MM.1S (cell line): Measurements from ENCODE around the gene CTNNBIP1.

Experiments used
- DNase-seq: peaks from one replicate; pipeline ENCODE4 v3.0.0-alpha.2; 2015
- H2AFZ ChIP-seq: fragments of 300-600 bp; sonication (generic); 2 replicates; pipeline ENCODE4 v1.6.0; 2016; ENCODE audit warnings: antibody characterized with exemption, low read length
- H3F3A ChIP-seq: fragments of 300-600 bp; sonication (generic); 2 replicates; pipeline ENCODE4 v1.6.1; 2016; ENCODE audit warnings: mild to moderate bottlenecking, antibody characterized with exemption, low read length, moderate library complexity, mixed read lengths; ENCODE audit not compliant: insufficient read depth
- H3K27ac ChIP-seq: fragments of 300-600 bp; sonication (generic); 2 replicates; pipeline ENCODE4 v1.5.1; 2016; ENCODE audit warnings: mild to moderate bottlenecking, low read length
- H3K27me3 ChIP-seq: fragments of 300-600 bp; sonication (generic); replicated peaks from 2 replicates; pipeline ENCODE4 v1.6.0; 2016; ENCODE audit warnings: low read length; ENCODE audit not compliant: insufficient read depth
- H3K36me3 ChIP-seq: fragments of 300-600 bp; sonication (generic); replicated peaks from 2 replicates; pipeline ENCODE4 v1.6.1; 2016; ENCODE audit warnings: mild to moderate bottlenecking, low read length, mixed read lengths; ENCODE audit not compliant: insufficient read depth
- H3K4me1 ChIP-seq: fragments of 300-600 bp; sonication (generic); 2 replicates; pipeline ENCODE4 v1.6.1; 2016; ENCODE audit warnings: low read length, mixed read lengths
- H3K4me2 ChIP-seq: fragments of 300-600 bp; sonication (generic); 2 replicates; pipeline ENCODE4 v1.6.0; 2016; ENCODE audit warnings: low read depth, low read length
- H3K4me3 ChIP-seq: fragments of 300-600 bp; sonication (generic); 2 replicates; pipeline ENCODE4 v1.5.1; 2016; ENCODE audit warnings: low read length, mixed read lengths
- H3K79me2 ChIP-seq: fragments of 300-600 bp; sonication (generic); 2 replicates; pipeline ENCODE4 v1.6.1; 2016; ENCODE audit warnings: mixed run types, low read length, mixed read lengths
- H3K9ac ChIP-seq: fragments of 300-600 bp; sonication (generic); 2 replicates; pipeline ENCODE4 v1.6.1; 2016; ENCODE audit warnings: low read length, mixed read lengths
- H3K9me2 ChIP-seq: fragments of 300-600 bp; sonication (generic); replicated peaks from 2 replicates; pipeline ENCODE4 v1.6.1; 2016; ENCODE audit warnings: mild to moderate bottlenecking, low read length, mixed read lengths; ENCODE audit not compliant: insufficient read depth
- H3K9me3 ChIP-seq: fragments of 300-600 bp; sonication (generic); replicated peaks from 2 replicates; pipeline ENCODE4 v1.6.1; 2016; ENCODE audit warnings: mild to moderate bottlenecking, low read length, mixed read lengths; ENCODE audit not compliant: insufficient read depth
- H4K20me1 ChIP-seq: fragments of 300-600 bp; sonication (generic); 2 replicates; pipeline ENCODE4 v1.6.1; 2016; ENCODE audit warnings: mild to moderate bottlenecking, low read length, moderate library complexity, mixed read lengths; ENCODE audit not compliant: insufficient read depth
- EZH2 ChIP-seq: fragments of 300-600 bp; sonication (generic); optimal IDR thresholded peaks from 2 replicates; pipeline ENCODE3; 2017; ENCODE audit warnings: low read depth, mild to moderate bottlenecking, antibody characterized with exemption, low read length, mixed read lengths
- EZH2phosphoT487 ChIP-seq: fragments of 300-600 bp; sonication (generic); IDR thresholded peaks from 2 replicates; pipeline ENCODE4 v1.6.1; 2018; ENCODE audit warnings: antibody characterized with exemption, low read length
- TF ChIP-seq, protein P1 (sequence below): fragments of 300-600 bp; sonication (generic); IDR thresholded peaks from 2 replicates; pipeline ENCODE4 v1.5.1; 2016; ENCODE audit warnings: antibody characterized with exemption, low read length, mixed read lengths

CTNNBIP1 gene

DNA sequence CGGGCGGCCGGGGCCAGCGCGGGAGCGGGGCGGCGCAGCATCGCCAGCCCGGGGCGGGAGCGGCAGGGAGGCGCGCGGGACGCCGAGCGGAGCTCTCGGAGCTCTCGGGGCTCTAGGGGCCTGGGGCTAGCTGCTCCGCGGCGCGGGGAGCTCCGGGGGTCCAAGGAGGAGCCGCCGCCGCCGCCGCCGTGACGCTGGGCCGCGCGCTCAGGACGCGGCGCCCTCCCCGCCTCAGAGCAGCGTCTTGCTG, 86.5 kb downstream of the CTNNBIP1 start:
- H3K4me3 ChIP-seq = peak overlapping the region; percentile 94; the same call in 1 of the 2 replicates
- H3K9ac ChIP-seq = no peak overlapping the region; the same call in 1 of the 2 replicates
- no peaks in the 10 kb centered on the region for H3K9me3 ChIP-seq
- 0 out of 2 replicates have a peak, but pooled peaks cover 4% of the 10 kb centered on the region for H4K20me1 ChIP-seq
- H3K27me3 ChIP-seq = no peaks in the 10 kb centered on the region
- peaks cover 45% of the 10 kb centered on the region for H3K79me2 ChIP-seq
- H2AFZ ChIP-seq = no peak overlapping the region
- no peak for TF ChIP-seq EZH2
- TF ChIP-seq, protein P1, sequence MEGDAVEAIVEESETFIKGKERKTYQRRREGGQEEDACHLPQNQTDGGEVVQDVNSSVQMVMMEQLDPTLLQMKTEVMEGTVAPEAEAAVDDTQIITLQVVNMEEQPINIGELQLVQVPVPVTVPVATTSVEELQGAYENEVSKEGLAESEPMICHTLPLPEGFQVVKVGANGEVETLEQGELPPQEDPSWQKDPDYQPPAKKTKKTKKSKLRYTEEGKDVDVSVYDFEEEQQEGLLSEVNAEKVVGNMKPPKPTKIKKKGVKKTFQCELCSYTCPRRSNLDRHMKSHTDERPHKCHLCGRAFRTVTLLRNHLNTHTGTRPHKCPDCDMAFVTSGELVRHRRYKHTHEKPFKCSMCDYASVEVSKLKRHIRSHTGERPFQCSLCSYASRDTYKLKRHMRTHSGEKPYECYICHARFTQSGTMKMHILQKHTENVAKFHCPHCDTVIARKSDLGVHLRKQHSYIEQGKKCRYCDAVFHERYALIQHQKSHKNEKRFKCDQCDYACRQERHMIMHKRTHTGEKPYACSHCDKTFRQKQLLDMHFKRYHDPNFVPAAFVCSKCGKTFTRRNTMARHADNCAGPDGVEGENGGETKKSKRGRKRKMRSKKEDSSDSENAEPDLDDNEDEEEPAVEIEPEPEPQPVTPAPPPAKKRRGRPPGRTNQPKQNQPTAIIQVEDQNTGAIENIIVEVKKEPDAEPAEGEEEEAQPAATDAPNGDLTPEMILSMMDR = no peak
- no peak for TF ChIP-seq EZH2phosphoT487
- no peak overlapping the region for H3K4me2 ChIP-seq
- DNase-seq = peak; percentile 15
- peaks cover 24% of the 10 kb centered on the region for H3F3A ChIP-seq
- peaks cover 30% of the 10 kb centered on the region for H3K4me1 ChIP-seq
- no peak overlapping the region for H3K27ac ChIP-seq
- no peaks in the 10 kb centered on the region for H3K36me3 ChIP-seq
- no peaks in the 10 kb centered on the region for H3K9me2 ChIP-seq

DNA sequence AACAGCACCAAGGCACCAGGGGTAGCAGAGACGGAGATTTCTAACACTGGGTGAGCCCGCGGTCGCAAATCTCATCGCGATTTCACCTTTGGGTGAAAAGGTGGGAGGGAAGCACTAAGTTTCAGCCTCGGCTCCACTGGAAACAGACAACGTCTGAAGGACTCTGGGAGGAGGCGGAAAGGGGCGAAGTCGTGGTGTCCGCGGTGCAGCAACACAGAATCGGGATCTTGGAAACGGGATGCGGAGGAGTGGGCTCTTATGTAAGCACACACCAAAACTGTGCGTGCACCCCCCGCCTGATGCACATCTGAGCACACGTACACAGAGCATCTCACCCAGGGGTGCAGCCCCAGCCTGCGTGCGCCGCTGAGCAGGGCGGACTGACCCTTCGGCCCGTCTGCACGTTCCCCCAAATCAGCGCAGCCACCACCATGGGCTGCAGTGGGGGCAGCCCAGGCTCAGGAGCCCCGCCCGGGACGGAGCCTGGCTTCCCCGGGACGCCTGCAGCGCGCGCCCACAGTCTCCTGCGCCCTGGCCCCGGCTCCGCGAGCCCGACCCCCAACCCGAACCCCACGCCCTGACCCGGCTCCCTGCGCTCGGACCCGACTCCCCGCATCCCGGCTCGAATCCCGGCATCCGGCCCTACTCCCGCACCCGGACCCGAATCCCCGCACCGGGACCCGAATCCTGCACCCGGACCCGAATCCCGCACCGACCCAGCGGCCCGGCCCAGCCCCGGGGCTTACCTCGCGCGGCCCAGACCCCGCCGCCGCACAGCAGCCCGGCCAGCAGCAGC, 87.0 kb downstream of the CTNNBIP1 start:
- Histone ChIP-seq H3K9ac (peak overlapping the region; percentile 64), H3K9me3 (no peaks in the 10 kb centered on the region), H3K9me2 (no peaks in the 10 kb centered on the region), H3K27me3 (no peaks in the 10 kb centered on the region), H3K4me2 (peak overlapping the region; percentile 75), H3K27ac (no peak overlapping the region), H3K36me3 (no peaks in the 10 kb centered on the region), H3K4me3 (peak overlapping the region; percentile 94), H2AFZ (peak overlapping the region; percentile 5), H3K4me1 (peaks cover 30% of the 10 kb centered on the region), H4K20me1 (0 out of 2 replicates have a peak, but pooled peaks cover 4% of the 10 kb centered on the region), H3K79me2 (peaks cover 51% of the 10 kb centered on the region), H3F3A (peaks cover 24% of the 10 kb centered on the region)
- peak; percentile 41 for DNase-seq
- TF ChIP-seq EZH2phosphoT487 = no peak

DNA sequence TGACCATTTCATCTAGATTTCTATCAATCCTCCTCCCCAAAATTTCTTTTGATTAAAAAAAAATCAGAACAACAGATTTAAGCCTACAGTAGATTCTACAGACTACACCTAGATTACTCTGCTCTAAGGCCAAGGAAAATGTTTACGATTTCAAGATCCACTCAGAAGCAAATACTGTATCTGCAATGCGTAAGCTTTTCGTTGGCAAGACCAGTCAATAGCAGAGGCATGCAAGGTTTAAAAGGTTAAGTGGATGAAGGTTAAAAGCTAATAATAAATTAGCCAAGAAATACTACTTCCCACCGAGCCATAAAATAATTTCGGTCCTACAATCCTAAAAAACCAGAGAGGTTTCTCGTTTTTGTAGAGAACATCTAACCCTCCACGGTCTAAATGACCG, 87.6 kb downstream of the CTNNBIP1 start:
- DNase-seq = peak; percentile 25
- Histone ChIP-seq H3K9me3 (no peaks in the 10 kb centered on the region), H3K36me3 (no peaks in the 10 kb centered on the region), H4K20me1 (0 out of 2 replicates have a peak, but pooled peaks cover 4% of the 10 kb centered on the region), H3K27ac (no peak overlapping the region), H3K27me3 (no peaks in the 10 kb centered on the region), H3K79me2 (peaks cover 57% of the 10 kb centered on the region), H2AFZ (no peak overlapping the region), H3K9ac (peak overlapping the region; percentile 64; the same call in 1 of the 2 replicates), H3K4me1 (peaks cover 30% of the 10 kb centered on the region), H3K9me2 (no peaks in the 10 kb centered on the region), H3K4me2 (peak overlapping the region; percentile 75), H3F3A (peaks cover 24% of the 10 kb centered on the region), H3K4me3 (peak overlapping the region; percentile 94)
- no peak for TF ChIP-seq EZH2
- no peak for TF ChIP-seq EZH2phosphoT487
- TF ChIP-seq, protein P1 = no peak

DNA sequence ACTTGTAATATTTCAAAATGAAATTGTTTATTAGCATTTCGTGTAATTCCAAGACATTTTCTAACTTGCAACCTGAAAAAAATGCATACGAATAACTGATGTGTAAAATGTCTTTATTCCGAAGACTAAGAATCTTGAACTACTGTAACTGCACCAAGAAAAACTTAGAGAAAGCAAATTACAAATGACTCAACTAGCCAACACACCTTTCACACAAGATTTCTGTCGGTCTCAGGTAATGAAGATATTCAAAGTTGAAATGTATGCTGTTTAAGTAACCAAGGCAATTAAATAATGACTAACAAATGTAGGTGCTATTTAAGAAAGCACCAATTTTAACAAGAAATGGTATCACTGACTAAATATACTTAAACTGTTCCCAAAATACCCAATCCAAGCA, 88.4 kb downstream of the CTNNBIP1 start:
- peak overlapping the region; percentile 94 for H3K4me3 ChIP-seq
- H4K20me1 ChIP-seq = 0 out of 2 replicates have a peak, but pooled peaks cover 4% of the 10 kb centered on the region
- no peak overlapping the region for H3K27ac ChIP-seq
- H3K27me3 ChIP-seq = no peaks in the 10 kb centered on the region
- no peaks in the 10 kb centered on the region for H3K9me3 ChIP-seq
- H3K36me3 ChIP-seq = no peaks in the 10 kb centered on the region
- peaks cover 63% of the 10 kb centered on the region for H3K79me2 ChIP-seq
- no peak overlapping the region for H3K9ac ChIP-seq
- no peaks in the 10 kb centered on the region for H3K9me2 ChIP-seq
- TF ChIP-seq EZH2 (no peak), EZH2phosphoT487 (no peak)
- TF ChIP-seq, protein P1 = no peak
- H3K4me1 ChIP-seq = peaks cover 30% of the 10 kb centered on the region
- H3K4me2 ChIP-seq = peak overlapping the region; percentile 75
- DNase-seq = no peak
- no peak overlapping the region for H2AFZ ChIP-seq
- H3F3A ChIP-seq = peaks cover 24% of the 10 kb centered on the region
